GM12878 (cell line): ENCODE data around the gene PCK2.

ENCODE experiments used
- SMARCA5 ChIP-seq: fragments of 450-650 bp; IDR thresholded peaks from 2 replicates; pipeline ENCODE4 v1.6.1; 2017; ENCODE audit warnings: mild to moderate bottlenecking
- TF ChIP-seq, protein P1 (sequence below): IDR thresholded peaks from 2 replicates; pipeline ENCODE4 v1.6.1; 2011; ENCODE audit warnings: mild to moderate bottlenecking, low read depth, low read length, moderate library complexity; ENCODE audit not compliant: insufficient replicate concordance
- TF ChIP-seq, protein P2 (sequence below), 3 experiments: IDR thresholded peaks in 2 of 3; conservative IDR thresholded peaks in 1 of 3; 2 replicates each; pipeline ENCODE4 v1.5.1; 2011; ENCODE audit warnings: low read depth in 3 of 3, low read length in 3 of 3, mild to moderate bottlenecking in 3 of 3, control low read depth in 2 of 3, moderate library complexity in 2 of 3, inconsistent platforms in 1 of 3, mixed read lengths in 1 of 3; ENCODE audit not compliant: control insufficient read depth in 2 of 3, insufficient read depth in 1 of 3; ENCODE audit errors: extremely low read depth in 1 of 3

GRCh38 chr14:24138396-24139271 is 44.5 kb downstream of the PCK2 start:
- TF ChIP-seq, protein P1, sequence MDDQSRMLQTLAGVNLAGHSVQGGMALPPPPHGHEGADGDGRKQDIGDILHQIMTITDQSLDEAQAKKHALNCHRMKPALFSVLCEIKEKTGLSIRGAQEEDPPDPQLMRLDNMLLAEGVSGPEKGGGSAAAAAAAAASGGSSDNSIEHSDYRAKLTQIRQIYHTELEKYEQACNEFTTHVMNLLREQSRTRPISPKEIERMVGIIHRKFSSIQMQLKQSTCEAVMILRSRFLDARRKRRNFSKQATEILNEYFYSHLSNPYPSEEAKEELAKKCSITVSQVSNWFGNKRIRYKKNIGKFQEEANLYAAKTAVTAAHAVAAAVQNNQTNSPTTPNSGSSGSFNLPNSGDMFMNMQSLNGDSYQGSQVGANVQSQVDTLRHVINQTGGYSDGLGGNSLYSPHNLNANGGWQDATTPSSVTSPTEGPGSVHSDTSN: no peak
- TF ChIP-seq, protein P2, sequence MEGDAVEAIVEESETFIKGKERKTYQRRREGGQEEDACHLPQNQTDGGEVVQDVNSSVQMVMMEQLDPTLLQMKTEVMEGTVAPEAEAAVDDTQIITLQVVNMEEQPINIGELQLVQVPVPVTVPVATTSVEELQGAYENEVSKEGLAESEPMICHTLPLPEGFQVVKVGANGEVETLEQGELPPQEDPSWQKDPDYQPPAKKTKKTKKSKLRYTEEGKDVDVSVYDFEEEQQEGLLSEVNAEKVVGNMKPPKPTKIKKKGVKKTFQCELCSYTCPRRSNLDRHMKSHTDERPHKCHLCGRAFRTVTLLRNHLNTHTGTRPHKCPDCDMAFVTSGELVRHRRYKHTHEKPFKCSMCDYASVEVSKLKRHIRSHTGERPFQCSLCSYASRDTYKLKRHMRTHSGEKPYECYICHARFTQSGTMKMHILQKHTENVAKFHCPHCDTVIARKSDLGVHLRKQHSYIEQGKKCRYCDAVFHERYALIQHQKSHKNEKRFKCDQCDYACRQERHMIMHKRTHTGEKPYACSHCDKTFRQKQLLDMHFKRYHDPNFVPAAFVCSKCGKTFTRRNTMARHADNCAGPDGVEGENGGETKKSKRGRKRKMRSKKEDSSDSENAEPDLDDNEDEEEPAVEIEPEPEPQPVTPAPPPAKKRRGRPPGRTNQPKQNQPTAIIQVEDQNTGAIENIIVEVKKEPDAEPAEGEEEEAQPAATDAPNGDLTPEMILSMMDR (IDR thresholded peaks at IDR 0.05 in 2 of 3, conservative IDR thresholded peaks at IDR 0.05 in 1 of 3; ENCODE audit: control insufficient read depth in 2 of 3, extremely low read depth in 1 of 3, insufficient read depth in 1 of 3, low read depth in 3 of 3, low read length in 3 of 3): no peak
- TF ChIP-seq SMARCA5: no peak
